K562 (cell line): ENCODE results near the gene EVC. TPM values are rescaled to one million over a fixed set of nuclear protein-coding genes. Genes with fewer than 3 reads are reported as not detected.
A peak's percentile ranks its signal among the peaks of the same experiment; 100 is the strongest.
"Not testable (repeated sequence)": the region's sequence is repeated elsewhere in the genome, so short reads cannot be mapped to it uniquely, and the experiment has no call there.

Experiments
- ATAC-seq: fragments of 200-7000 bp; cut with Tn5 transposase; 3 replicates; pipeline ENCODE4 v1.9.1; 2020; ENCODE audit warnings: moderate library complexity
- BruUV-seq: library from RNA; stranded (reverse); fragments of 400-500 nt; replicated peaks from 2 replicates; lab custom pipeline; 2021; lab: Mats Ljungman, UMichigan
- CTCF ChIA-PET: fragments of 300-600 bp; formaldehyde crosslinking; extraction: SDS; loops from one replicate; lab custom pipeline; 2021; ENCODE audit warnings: low intra/inter-chr PET ratio; lab: Yijun Ruan, JAX
- POLR2A ChIA-PET: fragments of 300-600, 350-650 bp; sonication (Branson Sonifier 250); formaldehyde crosslinking; extraction: SDS; loops from one replicate; lab custom pipeline; 2021; ENCODE audit warnings: antibody characterized with exemption, inconsistent platforms; lab: Yijun Ruan, JAX
- DNase-seq, 4 experiments: peaks; one replicate each; pipeline versions ENCODE4 v3.0.0 to v3.0.0-alpha.2; 2011 to 2018; ENCODE audit warnings: low spot score in 3 of 4, mixed read lengths in 3 of 4; ENCODE audit errors: extremely low read depth in 1 of 4
- FAIRE-seq: peaks from 2 replicates; lab custom pipeline; 2011; peaks lifted over from hg19 to GRCh38; lab: Jason Lieb, UNC
- H2AFZ ChIP-seq: 2 replicates; pipeline ENCODE4 v1.6.0; 2011; ENCODE audit warnings: low read depth, low read length, control low read depth, inconsistent platforms
- H3K27ac ChIP-seq: fragments of 200-600 bp; 3 replicates; pipeline ENCODE4 v1.8.0; 2011; ENCODE audit warnings: low read depth, mild to moderate bottlenecking, control low read depth, inconsistent platforms, low read length, moderate library complexity, mixed read lengths; ENCODE audit errors: extremely low read depth
- H3K27me3 ChIP-seq, 2 experiments: fragments of 300-600 bp in 1 of 2; 2 replicates in 1 of 2; 3 replicates in 1 of 2; pipeline versions ENCODE4 v1.6.0 to v1.8.0; 2011; ENCODE audit warnings: inconsistent platforms in 2 of 2, low read length in 2 of 2, mild to moderate bottlenecking in 1 of 2, mixed read lengths in 1 of 2, moderate library complexity in 1 of 2; ENCODE audit not compliant: control insufficient read depth in 2 of 2, insufficient read depth in 2 of 2
- H3K36me3 ChIP-seq: fragments of 300-600 bp; 3 replicates; pipeline ENCODE4 v1.8.0; 2011; ENCODE audit warnings: mild to moderate bottlenecking, low read length, inconsistent platforms; ENCODE audit not compliant: control insufficient read depth, insufficient read depth
- H3K4me1 ChIP-seq, 2 experiments: fragments of 200-600 bp in 1 of 2; replicated peaks in 1 of 2; 2 replicates in 1 of 2; 3 replicates in 1 of 2; pipeline versions ENCODE4 v1.5.1 to v1.8.0; 2011; ENCODE audit warnings: inconsistent platforms in 2 of 2, low read length in 2 of 2, mild to moderate bottlenecking in 1 of 2, mixed read lengths in 1 of 2, moderate library complexity in 1 of 2; ENCODE audit not compliant: control insufficient read depth in 2 of 2, insufficient read depth in 2 of 2
- H3K4me2 ChIP-seq: 2 replicates; pipeline ENCODE4 v1.6.1; 2011; ENCODE audit warnings: low read length, control low read depth, inconsistent platforms, mixed read lengths; ENCODE audit not compliant: insufficient read depth
- H3K4me3 ChIP-seq: fragments of 200-600 bp; sonication (generic), shearing (Covaris generic); 2 replicates; pipeline ENCODE4 v1.5.1; 2016; ENCODE audit warnings: control low read depth, inconsistent platforms
- H3K79me2 ChIP-seq: fragments of 200-600 bp; 3 replicates; pipeline ENCODE4 v1.8.0; 2011; ENCODE audit warnings: low read length, inconsistent platforms; ENCODE audit not compliant: control insufficient read depth, insufficient read depth
- H3K9ac ChIP-seq, 2 experiments: 2 replicates each; pipeline versions ENCODE4 v1.6.0 to v1.6.1; 2011; ENCODE audit warnings: low read depth in 2 of 2, low read length in 2 of 2, control low read depth in 1 of 2, inconsistent platforms in 1 of 2, mild to moderate bottlenecking in 1 of 2, mixed read lengths in 1 of 2; ENCODE audit not compliant: insufficient read depth in 1 of 2
- H3K9me1 ChIP-seq: one replicate; pipeline ENCODE4 v1.6.0; 2011; ENCODE audit warnings: inconsistent platforms, mild to moderate bottlenecking, low read length, moderate library complexity; ENCODE audit not compliant: control insufficient read depth, insufficient read depth
- H3K9me3 ChIP-seq: replicated peaks from 2 replicates; pipeline ENCODE4 v1.5.1; 2011; ENCODE audit warnings: low read depth, low read length, inconsistent platforms; ENCODE audit not compliant: control insufficient read depth, insufficient read depth
- H4K20me1 ChIP-seq: replicated peaks from 2 replicates; pipeline ENCODE4 v1.6.1; 2011; ENCODE audit warnings: low read length, inconsistent platforms, mixed read lengths; ENCODE audit not compliant: control insufficient read depth, insufficient read depth
- BDP1 ChIP-seq: IDR thresholded peaks from 3 replicates; pipeline ENCODE4 v1.6.1; 2011; ENCODE audit not compliant: insufficient read length, insufficient read depth
- CHD2 ChIP-seq: IDR thresholded peaks from 2 replicates; pipeline ENCODE4 v1.6.1; 2011; ENCODE audit warnings: low read depth, low read length
- FOXO4 ChIP-seq: fragments of 450-650 bp; formaldehyde crosslinking; IDR thresholded peaks from 2 replicates; pipeline ENCODE4 v1.4.0; 2020; ENCODE audit warnings: mild to moderate bottlenecking, moderate library complexity
- HMGN3 ChIP-seq: IDR thresholded peaks from 2 replicates; pipeline ENCODE4 v1.6.1; 2011; ENCODE audit warnings: borderline replicate concordance, low read depth, mild to moderate bottlenecking, mixed read lengths, low read length; ENCODE audit not compliant: insufficient read length; ENCODE audit errors: extremely low read depth
- IRF2 ChIP-seq: sonication (generic); formaldehyde crosslinking; IDR thresholded peaks from 2 replicates; pipeline ENCODE4 v1.8.1; 2022; ENCODE audit warnings: mild to moderate bottlenecking, missing genetic modification reagents
- IRF9 ChIP-seq: fragments of 450-650 bp; IDR thresholded peaks from 2 replicates; pipeline ENCODE4 v1.6.1; 2016; ENCODE audit warnings: missing biosample characterization, missing genetic modification characterization
- NFYB ChIP-seq: IDR thresholded peaks from 2 replicates; pipeline ENCODE4 v1.6.1; 2011; ENCODE audit warnings: mild to moderate bottlenecking, moderate library complexity; ENCODE audit not compliant: insufficient read length; ENCODE audit errors: extremely low read depth
- PHF8 ChIP-seq: fragments of 200-600 bp; sonication (generic); IDR thresholded peaks from 2 replicates; pipeline ENCODE4 v1.6.1; 2012; ENCODE audit warnings: mixed run types, mild to moderate bottlenecking, inconsistent platforms, low read length, moderate library complexity, borderline replicate concordance
- SOX6 ChIP-seq: fragments of 450-650 bp; IDR thresholded peaks from 2 replicates; pipeline ENCODE4 v1.6.1; 2014; ENCODE audit warnings: mild to moderate bottlenecking
- XRCC4 ChIP-seq: IDR thresholded peaks from one replicate; pipeline ENCODE4 v1.6.1; 2011; ENCODE audit not compliant: insufficient read depth, insufficient read length; ENCODE audit errors: extremely low read depth
- WGBS: fragments of 100-300 bp; shearing (Covaris generic); methylation state at CpG from one replicate; pipeline ENCODE4 v1.1.6; 2016; ENCODE audit warnings: low coverage, mixed read lengths; ENCODE audit not compliant: insufficient coverage; ENCODE audit errors: missing lambda C conversion rate; 5-methylcytosine and 5-hydroxymethylcytosine counted together
- in situ Hi-C: fragments of 300-500 bp; cut with MboI; formaldehyde crosslinking; loops from 4 replicates; pipeline ENCODE4 v1.15.0; 2018; ENCODE audit warnings: inconsistent platforms, mixed read lengths
- intact Hi-C: fragments of 100-400 bp; cut with micrococcal nuclease; formaldehyde crosslinking; loops from 2 replicates; pipeline ENCODE4 v1.14.2; 2022
- polyA plus RNA-seq, 8 experiments: library from polyadenylated mRNA; depleted of rRNA in 4 of 8; stranded (reverse) in 5 of 8; unstranded in 3 of 8; fragments of >200 nt; fragmentation: Nextera tagmentation in 2 of 8; fragmentation: Illumina TruSeq in 1 of 8; extraction: Ambion mirVana in 2 of 8; extraction: Trizol in 1 of 8; gene quantifications; 2 replicates each; pipeline versions ENCODE4 v1.2.1 to v1.2.3, GENCODE V29; 2011 to 2014; ENCODE audit warnings: inconsistent platforms in 1 of 8, missing spikeins in 1 of 8
- total RNA-seq, 7 experiments: library from RNA; depleted of rRNA in 6 of 7; stranded (reverse); fragments of >200 nt in 6 of 7; fragmentation: Illumina TruSeq in 2 of 7; extraction: Trizol in 2 of 7; gene quantifications; 2 replicates each; pipeline versions ENCODE4 v1.2.1 to v1.2.3, GENCODE V29; 2011 to 2021; ENCODE audit warnings: low replicate concordance in 1 of 7
- TF ChIP-seq, protein P1 (sequence below): sonication (generic); formaldehyde crosslinking; IDR thresholded peaks from 2 replicates; pipeline ENCODE4 v1.8.0; 2022; ENCODE audit warnings: mild to moderate bottlenecking, low read depth, missing genetic modification reagents

EVC gene
- total and polyA plus RNA-seq, 9 of the 15 experiments (the other 6 are each of a cell fraction or from before 2014, with no cell fraction given) = 0.03 to 3.2 (median 1.1) TPM

DNA sequence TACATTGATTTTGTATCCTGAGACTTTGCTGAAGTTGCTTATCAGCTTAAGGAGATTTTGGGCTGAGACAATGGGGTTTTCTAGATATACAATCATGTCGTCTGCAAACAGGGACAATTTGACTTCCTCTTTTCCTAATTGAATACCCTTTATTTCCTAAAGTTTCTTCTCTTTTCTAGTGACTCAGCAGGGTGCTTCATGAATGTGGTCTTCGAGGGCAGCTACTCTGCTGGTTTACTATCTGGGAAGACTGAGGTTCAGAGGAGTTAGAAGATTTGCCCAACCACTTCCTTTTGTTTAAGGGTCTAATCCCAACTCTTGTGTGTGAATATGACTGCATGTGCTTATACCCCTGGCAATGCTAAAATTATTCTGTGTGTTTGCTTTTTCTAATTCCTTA lies 17.4 kb downstream of the EVC start:
- DNase-seq, BruUV-seq, H4K20me1 ChIP-seq, ATAC-seq, H3K27ac ChIP-seq, H3K9me1 ChIP-seq, in situ Hi-C loops, H3K79me2 ChIP-seq, FAIRE-seq, H2AFZ ChIP-seq, H3K4me1 ChIP-seq, H3K27me3 ChIP-seq, intact Hi-C loops, H3K4me2 ChIP-seq, H3K4me3 ChIP-seq, POLR2A ChIA-PET, H3K9me3 ChIP-seq, CTCF ChIA-PET, H3K36me3 ChIP-seq, H3K9ac ChIP-seq: not testable (repeated sequence)
- peak; percentile 56; the same call in 1 of the 2 replicates for TF ChIP-seq SOX6
- WGBS = 0% methylated on average over 2 of the region's 2 CpGs

DNA sequence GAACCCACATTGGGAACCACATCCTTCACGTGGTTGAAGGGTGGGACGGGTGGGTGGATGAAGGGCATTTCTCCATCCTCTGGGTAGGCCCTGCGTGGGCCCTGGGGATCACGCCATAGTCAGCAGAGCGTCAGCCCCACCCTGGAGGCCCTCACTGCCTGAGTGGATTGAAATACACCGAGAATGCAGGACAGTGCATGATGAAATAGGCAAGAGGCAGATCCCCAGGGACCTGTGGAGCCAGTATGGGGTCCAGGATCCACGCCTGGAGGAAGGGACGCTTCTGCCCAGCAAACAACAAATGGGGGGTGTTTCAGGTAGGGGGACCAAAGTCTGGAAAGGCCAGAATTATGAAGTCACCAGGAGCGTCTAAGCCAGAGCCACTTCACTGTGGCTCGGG lies 19.4 kb downstream of the EVC start:
- intact Hi-C loops (no loop called here), in situ Hi-C loops (no loop called here)
- WGBS = 17% methylated on average over 6 of the region's 10 CpGs
- ATAC-seq (no peak), FAIRE-seq (no peak), DNase-seq (no peak)
- Histone ChIP-seq H3K27ac (no peak overlapping the region), H3K4me2 (no peak overlapping the region), H3K4me3 (no peak overlapping the region), H3K4me1 (no peaks in the 10 kb centered on the region), H2AFZ (no peak overlapping the region), H3K9me1 (peaks cover 4% of the 10 kb centered on the region), H3K36me3 (no peaks in the 10 kb centered on the region), H3K79me2 (no peaks in the 10 kb centered on the region), H3K9ac (no peak overlapping the region), H3K9me3 (no peaks in the 10 kb centered on the region), H3K27me3 (no peaks in the 10 kb centered on the region; a peak in 1 of 5 replicates), H4K20me1 (no peaks in the 10 kb centered on the region)
- no TSS peak for BruUV-seq
- ChIA-PET CTCF (no interaction called here), POLR2A (no interaction called here)
- TF ChIP-seq FOXO4 (no peak), PHF8 (no peak), BDP1 (no peak), XRCC4 (no peak), CHD2 (no peak), HMGN3 (no peak), NFYB (no peak), IRF2 (CRISPR knock-in tag) (no peak), IRF9 (tag) (no peak)
- TF ChIP-seq, protein P1, sequence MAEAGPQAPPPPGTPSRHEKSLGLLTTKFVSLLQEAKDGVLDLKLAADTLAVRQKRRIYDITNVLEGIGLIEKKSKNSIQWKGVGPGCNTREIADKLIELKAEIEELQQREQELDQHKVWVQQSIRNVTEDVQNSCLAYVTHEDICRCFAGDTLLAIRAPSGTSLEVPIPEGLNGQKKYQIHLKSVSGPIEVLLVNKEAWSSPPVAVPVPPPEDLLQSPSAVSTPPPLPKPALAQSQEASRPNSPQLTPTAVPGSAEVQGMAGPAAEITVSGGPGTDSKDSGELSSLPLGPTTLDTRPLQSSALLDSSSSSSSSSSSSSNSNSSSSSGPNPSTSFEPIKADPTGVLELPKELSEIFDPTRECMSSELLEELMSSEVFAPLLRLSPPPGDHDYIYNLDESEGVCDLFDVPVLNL (CRISPR knock-in tag) = no peak
